IPS-NIHi7 (cell line): ENCODE measurements around the gene PRRX2.
"Not testable (repeated sequence)": the region's sequence is repeated elsewhere in the genome, so short reads cannot be mapped to it uniquely, and the experiment has no call there.

Source experiments
- DNase-seq: peaks from one replicate; pipeline ENCODE4 v3.0.0; 2012; ENCODE audit warnings: mixed read lengths; ENCODE audit errors: extremely low spot score

The PRRX2 gene

DNA sequence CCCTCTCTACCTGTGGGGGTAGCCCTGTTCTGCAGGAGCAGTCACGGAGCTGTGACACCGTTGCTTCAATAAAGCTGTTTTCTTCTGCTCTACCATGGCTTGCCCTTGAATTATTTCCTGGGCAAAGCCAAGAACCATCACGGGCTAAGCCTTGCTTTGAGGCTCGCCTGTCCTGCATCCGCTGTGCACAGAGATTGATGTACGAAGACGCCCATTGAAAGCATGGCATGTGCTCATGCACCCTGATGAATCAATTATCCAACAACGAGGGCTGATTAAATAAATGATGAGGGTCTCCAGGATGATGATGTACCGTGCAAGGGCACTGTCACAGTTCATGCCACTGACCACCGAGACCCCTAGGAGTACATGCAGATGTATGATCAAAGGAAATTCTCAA lies 66.7 kb downstream of the PRRX2 start:
- no peak for DNase-seq

DNA sequence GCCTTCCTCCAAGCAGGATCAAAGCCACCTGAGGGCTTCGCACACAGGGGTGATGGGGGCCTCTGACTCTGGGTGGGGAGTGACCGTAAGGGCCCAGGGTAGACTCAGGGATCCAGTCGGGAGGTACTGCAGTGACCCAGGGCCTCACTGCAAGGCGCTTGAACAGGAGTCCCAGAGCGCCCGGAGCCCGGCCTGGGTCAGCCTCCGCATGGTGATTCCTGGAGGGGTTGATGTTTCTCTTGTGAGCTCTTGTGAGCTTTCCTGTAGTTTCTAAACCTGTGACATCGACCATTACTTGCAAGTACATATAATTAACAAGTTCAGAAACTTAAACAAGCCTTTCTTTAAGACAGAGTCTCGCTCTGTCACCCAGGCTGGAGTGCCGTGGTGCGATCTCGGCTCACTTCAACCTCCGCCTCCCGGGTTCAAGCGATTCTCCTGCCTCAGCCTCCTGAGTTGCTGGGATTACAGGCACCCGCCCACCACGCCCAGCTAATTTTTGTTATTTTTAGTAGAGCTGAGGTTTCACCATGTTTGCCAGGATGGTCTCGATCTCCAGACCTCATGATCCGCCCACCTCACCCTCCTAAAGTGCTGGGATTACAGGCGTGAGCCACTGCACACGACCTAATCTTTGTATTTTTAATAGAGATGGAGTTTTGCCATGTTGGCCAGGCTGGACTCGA lies 67.6 kb downstream of the PRRX2 start:
- no peak for DNase-seq

DNA sequence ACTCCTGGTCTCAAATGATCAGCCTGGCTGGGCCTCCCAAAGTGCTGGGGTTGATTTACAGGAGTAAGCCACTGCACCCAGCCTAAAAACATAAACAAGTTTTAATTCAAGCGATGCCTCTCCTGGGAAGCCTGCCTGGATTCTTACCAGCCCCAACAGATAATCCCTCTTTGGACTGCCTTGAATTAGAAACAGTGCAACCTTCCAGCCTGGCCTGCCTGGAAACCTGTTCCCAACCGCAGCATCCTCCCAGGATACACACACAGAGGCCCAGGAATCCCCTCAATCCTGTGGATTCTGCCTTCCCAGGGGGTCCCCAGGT lies 68.1 kb downstream of the PRRX2 start:
- DNase-seq: no peak

DNA sequence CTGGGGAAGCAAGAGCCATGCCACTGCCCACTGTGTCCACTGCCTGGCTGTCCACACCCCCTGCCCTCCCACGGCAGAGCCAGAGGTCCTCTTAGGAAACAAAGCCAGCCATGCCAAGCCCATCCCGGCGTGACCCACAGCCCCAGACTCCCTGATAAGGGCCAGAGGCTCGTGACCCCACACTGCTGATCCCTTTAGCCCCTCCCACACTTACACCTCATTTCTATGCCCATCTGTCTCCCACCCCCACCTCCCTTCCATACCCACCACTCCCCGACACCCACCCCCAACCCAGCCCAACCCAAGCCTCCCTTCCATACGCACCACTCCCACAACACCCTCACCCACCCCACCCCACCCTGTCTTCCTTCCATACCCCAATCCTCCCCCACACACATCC lies 70.1 kb downstream of the PRRX2 start:
- no peak for DNase-seq

DNA sequence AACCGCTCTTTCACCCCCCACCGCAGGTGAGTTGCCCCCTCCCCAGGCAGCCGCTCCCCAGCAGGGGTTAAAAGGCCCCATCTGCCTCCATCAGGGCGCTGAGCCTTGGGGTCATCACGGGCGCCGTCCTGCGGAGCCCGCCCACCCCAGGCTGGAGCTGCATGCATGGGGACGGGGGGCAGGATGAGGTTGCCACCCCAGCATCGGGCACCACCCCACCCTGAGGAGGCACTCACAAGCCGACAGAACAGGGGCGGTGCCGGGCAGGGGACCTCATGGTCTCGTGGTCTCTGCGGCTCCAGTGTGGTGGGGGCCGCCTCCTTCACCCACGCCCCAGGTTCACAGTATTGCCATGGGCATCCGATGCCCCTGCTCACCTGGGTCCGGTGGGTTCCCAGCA lies 70.9 kb downstream of the PRRX2 start:
- no peak for DNase-seq

DNA sequence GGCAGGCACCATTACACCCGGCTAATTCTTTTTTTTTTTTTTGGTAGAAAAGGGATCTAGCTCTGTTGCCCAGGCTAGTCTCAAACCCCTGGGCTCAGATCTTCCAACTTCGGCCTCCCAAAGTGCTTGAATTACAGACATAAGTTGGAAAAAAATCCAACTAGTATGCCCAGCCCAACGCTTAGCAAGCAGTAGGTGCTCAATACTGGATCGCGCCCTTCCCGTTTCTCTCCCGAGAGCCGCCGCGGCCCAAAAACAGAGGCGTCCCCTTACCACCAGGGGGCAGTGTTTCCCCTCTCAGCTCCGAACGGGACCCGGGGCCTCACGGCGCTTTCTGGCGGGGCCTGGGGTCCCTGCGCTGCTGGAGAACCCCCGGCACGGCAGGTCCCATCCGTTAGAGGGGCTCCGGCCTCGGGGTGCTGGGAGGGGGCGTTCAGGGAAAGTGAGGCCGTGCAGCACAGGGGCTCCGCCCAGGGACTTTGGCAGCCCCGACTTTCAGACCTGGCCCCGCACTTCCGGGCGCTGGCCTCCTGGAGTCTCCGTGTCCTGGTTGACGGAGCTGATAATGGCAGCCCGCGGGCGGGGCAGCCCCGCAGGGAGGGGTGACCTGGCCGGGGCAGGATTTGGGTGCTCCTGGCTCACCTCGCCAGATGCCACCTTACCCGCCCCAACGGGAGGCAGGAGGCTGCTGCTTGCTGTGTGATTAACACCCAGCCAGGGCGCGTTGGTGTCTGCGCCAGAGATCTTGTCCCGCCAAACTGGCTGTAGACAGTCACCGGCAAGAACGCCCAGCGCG lies 72.2 kb downstream of the PRRX2 start:
- peak; percentile 92 for DNase-seq

DNA sequence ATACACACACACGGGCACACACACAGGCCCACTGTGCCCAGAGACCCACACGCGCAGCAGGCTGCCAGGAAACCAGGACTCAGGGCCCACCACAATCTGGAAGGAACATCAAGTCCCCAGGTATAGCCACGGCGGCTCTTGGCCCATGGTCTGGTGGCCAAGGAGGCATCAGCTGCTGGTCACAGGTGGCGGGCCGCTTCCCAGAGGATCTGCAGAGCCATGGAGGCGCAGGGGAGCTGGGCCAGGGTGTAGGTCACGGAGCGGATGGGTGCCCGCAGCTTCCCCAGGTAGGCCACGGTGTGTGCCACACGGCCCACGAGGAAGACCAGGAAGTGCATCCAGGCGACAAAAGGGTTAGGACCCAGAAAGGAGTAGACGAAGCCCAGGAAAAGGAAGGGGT lies 74.0 kb downstream of the PRRX2 start:
- DNase-seq: no peak

DNA sequence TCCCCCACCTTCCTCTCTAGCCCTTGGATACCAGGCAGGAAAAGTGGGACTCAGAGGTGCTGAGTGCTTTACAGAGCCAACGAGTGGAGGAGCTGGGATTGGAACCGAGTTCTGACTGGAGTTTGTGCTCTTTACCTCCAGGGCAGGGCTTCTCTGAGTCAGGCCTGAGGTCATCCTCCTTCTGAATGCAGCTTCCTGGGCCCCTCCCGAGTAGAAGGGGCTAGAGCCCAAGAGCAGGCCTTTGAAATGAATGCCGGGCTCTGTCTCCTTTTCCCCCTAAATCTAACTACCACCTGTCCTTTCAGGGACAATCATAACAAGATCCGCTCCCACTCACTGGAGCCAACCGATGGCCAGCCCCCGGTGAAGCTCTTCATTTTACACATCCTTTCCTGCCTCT lies 74.7 kb downstream of the PRRX2 start:
- no peak for DNase-seq

DNA sequence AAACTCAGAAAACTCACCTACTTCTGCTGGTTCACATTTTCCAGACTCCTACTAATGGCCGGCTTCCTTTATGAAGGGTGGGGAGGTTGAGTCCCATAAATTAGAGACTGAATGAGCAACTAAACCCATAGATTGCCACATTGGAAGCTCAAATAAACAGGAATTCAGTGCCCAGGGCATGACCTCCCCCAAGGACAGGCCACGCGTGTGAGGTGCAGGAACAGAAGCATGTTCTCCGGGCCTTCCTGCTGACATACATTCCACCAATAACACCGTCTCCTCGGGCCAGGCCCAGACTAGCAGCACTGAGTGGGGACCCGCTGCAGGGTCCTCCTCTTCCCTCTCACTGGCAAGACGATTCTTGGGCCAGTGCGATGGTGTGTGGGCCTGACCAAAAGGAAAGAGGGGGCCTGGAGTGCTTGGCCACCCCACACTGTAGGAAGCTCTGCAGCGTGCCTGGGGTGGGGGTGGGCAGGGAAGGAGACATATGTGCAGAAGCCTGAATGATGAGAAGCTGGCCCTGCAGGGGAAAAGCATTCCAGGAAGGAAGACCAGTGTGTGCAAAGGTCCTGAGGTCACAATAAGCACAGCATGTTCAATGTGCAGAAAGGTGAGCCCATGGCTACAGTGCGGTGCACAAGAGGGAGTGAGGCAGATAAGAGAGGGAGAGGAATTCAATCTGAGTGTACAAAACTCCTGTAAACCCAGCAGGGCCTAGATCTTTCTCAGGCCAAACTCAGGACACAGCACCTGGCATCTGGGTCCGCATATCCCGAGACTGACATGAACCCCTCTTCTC lies 75.4 kb downstream of the PRRX2 start:
- no peak for DNase-seq

DNA sequence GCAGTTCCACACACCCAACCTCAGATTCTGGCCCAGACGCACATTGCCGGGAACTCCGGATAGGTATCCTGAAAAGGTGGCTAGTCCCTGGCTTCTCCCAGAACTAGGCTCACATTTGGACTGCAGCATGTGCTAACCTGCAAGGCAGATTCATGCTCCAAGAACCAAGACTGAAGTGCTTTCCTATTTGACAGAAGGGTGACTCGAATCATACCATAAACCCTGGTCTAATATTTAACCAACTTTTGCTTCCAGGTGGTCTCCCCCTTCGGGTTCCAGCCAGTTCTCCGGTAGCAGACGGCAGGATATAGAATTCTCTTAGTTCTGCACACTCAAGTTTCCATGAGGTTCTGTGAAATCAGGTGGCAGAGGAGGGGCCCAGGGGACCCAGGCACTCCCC lies 79.8 kb downstream of the PRRX2 start:
- no peak for DNase-seq

DNA sequence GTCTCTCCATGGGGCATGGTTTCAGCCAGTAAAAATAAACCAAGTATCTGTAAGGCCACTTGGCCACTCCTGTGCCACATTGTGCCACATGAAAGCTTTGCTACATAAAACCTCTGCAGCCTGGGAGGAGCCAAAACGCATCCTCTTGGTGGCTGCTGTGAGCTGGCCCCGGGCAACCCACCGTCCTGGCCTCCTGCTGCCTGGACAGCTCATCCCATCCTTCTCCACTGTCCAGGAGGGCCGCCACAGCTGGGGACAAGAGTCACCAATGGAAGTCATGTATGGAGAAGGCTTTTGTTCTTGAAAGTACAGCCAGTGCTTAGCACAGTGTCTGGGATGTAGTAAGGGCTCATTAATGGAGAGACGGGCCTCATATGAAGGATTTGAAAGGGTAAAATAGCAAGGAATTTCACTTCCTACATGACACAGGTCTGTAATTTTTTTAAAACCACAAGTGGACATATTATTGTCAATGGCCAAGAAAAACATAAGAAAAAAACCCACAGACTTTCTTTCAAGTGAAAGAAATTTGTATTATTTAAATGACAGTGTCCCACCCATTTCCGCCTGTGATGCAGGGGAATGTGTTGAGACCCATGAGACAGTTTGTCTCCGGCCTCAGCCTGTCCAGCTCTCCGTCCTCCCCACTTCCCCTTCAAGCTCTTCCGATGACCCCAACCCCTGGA lies 80.8 kb downstream of the PRRX2 start:
- DNase-seq: no peak

DNA sequence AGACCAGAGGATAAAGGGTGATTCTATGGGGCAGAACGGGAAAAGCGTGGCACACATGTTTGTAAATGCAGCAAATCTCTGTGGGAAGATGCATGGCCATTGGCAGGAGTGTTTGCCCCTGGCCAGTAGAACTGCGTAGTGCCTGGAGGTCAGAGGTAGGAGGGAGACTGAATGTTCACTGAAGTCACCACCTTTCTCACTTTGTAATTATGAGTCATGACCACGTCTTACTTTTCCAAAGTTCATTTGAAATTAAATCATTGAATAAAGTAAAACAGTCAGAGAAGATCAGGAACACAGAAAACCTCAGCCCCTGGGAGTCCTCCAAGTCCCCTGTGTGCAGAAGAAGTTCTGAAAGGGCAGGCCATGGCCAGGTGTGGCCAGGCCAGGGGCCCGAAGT lies 82.8 kb downstream of the PRRX2 start:
- DNase-seq: no peak

DNA sequence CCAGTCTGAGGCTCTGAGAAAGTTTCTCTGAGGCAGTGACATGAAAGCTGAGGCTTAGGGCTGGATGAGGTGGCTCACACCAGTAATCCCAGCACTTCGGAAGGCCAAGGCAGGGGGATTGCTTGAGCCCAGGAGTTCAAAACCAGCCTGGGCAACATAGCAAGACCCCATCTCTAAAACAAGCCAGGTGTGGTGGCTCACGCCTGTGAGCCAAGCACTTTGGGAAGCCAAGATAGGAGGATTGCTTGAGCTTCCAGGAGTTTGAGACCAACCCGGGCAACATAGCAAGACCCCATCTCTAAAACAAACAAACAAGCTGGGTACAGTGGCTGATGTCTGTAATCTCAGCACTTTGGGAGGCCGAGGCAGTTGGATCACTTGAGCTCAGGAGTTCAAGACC lies 83.6 kb downstream of the PRRX2 start:
- not testable (repeated sequence) for DNase-seq

DNA sequence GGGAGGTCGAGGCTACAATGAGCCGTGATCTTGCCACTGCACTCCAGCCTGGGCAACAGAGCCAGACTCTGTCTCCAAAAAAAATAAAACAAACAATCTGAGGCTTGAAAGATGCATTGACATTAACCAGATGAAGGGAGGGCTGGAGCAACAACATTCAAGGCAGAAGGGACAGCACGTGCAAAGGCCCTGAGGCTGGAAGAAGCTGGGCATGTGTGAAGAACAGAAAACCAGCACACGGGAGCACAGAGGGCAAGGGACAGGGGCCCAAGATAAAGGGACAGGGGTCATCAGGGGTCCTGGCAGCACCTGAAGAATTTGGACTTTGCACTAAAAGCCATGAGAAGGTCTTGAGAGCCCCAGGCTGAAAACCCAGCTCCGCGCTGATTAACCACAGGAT lies 84.1 kb downstream of the PRRX2 start:
- DNase-seq: no peak

DNA sequence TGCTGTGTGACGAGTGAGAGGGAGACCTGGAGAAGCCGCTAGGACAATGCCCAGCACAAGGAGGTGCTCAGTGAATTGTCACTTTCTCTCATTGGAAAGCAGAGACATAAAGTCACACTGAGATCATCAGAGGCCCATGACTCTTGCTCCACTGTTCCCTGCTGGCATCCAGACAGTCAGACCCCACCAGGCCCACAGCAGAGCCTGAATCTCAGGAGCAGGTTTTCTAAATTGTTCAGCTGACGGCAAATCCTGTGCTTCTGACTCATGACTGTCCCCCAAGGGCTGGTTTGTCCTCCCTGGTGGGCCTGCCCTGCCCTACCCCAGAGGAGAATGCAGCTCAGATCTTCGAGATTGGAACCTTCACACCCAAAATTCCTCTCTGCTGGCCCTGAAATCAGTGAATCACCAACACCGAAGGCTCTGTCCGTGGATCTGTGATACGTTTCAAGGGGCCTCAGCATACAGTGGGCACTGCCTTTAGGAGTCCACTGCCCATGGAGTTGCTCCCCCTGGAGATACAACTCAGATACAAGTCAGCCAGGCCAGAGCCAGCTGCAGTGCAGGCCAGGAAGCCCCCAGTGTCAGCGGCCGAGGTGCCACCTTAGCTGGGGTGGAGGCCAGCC lies 84.7 kb downstream of the PRRX2 start:
- no peak for DNase-seq

DNA sequence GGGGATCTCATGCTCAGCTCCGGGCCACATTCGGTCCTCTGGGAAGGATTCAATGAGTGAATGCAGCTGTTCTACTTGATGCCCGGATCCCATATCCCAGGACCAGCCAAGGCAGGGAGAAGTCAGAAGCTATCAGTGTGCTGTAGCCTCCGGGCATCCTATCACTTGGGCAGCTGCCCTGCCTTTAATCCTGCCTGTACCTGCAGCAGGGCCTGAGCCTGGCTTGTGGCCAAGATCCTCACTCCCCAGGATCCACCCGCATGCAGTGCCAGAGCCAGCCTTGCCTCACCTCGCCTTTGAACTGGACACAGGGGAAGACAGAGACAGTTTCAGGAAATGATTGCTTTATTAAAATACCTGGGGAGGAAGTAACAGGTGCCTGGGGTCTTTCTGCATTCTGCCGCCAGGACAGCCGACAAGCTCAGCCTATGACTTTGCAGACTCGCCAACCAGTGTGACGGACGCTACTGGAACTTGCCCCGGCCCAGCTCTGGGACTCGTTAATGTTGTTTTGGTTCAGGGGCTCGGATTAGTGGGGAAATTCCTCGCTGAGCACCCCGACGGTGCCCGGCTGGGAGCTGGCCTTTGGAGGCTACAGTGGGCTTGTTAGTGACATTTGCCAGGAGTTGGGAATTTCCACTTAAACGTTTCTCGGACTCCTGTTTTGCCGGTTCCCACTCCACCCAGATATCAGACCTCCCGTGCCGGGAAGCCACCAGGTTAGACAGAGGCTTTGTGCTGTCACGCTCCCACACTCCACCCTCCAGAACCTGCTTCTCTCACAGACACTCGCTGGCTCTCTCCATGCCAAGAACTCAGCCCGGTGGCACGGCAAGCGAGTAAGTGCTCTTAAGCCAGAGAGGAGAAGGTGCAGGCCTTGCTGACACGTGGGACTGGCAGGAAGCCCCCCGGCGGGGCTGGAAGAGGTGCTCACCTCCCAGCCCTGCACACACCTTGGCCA lies 86.7 kb downstream of the PRRX2 start:
- DNase-seq: no peak

DNA sequence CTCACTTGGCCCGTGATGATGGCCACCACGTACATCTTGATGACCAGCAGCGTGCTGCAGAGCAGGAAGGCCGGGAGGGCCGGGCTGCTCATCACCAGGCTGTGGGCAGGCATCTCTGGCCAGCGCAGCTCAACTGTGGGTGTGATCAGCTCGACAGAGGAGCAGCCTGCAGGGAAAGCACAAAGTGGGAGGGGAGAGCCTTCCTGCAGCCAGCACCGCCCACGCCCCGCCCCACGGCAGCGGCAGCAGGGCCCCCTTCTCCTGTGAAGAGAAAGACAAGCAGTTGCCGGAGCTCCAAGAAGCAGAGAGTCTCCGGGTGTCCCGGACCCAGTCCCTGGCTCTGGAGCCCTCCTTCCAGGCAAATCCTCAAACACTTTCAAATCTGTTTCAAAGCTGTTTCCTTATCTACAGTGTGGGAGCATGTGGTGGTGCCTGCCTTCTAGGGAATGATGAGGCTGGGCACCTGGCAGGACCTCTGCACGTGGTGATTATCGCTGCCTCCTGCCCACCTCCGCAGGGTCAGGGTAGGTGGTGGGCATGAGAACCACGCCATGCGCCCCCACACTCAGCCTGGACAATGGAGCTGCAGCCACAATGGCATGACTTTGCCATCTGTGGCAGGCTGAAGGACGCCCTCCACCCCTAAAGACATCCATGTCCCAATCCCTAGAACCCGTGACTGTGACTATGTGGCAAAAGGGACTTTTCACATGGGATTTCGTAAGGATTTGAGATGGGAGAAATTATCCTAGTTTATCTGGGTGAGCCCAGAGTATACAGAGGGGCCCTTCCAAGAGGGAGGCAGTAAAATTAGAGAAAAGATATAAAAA lies 87.7 kb downstream of the PRRX2 start, which contains the start of gene PTGES:
Gene PTGES (minus strand): TSS at position 143 of the 830 bp plus-strand sequence. CDS start 30 bp downstream, at position 113.
- peak; percentile 87 for DNase-seq

DNA sequence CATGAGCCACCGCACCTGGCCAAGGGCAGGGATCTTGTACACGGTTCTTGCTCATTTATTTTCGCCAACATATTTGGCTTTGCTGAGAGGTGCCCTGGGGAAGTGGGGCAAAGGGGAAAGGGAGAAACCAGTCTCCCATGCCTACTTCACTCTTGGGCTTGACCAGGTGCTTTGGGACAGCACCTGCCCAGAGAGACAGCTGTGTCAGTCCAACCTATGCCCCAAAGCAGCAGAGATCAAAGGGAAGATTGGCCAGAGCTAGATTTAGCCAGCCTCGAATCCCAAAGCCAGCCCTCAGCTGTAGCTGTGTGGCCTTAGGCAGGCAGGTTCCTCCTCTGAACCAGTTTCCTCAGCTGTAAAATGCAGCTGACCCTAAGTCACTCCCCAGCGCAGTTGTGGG lies 89.7 kb downstream of the PRRX2 start:
- DNase-seq: no peak

DNA sequence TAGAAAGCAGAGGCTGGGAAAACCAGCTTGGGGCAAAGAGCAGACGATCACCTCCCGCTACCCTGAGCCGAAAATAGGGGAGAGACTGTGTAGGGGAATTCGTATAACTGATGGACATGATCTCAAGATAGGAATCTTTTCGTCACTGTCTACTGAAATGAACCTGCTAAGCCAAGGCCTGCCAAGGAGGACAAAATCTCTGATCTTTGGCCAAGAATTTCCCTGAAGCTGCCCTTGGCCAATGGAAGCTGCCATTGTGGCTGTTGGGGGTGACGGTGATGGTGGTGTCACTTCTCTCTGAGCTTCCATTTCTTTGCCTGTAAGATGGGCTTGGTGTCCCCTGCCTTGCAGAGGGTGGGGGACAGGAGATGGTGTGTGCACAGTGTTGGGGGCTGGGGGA lies 90.7 kb downstream of the PRRX2 start:
- no peak for DNase-seq

DNA sequence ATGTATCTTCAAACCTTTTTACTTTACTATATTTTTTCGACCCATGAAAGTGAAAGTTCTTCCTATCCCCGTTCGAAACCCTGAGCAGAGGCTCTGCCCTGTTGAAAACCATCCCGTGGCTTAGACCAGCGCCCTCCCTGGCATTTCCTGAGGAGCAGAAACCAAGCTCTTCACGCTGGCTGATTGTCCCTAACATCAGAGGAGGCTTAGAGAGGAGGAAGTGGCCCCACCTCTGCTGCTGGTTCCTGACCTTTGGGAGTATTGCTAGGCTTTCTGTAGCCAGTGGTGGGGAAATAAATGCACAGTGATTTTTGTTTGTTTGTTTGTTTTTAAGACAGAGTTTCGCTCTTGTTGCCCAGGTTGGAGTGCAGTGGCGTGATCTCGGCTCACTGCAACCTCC lies 91.6 kb downstream of the PRRX2 start:
- DNase-seq: no peak
